Trophoblast cell (in vitro differentiated cells and primary cell): ENCODE data around the gene GDI1.

ENCODE experiments used
- DNase-seq, 2 donors: peaks; one replicate each; pipeline ENCODE4 v3.0.0-alpha.2; 2016
- H2AFZ ChIP-seq: 2 replicates; pipeline ENCODE4 v1.6.1; 2013; ENCODE audit warnings: low read length, moderate library complexity, mild to moderate bottlenecking; ENCODE audit not compliant: insufficient read depth, poor library complexity
- H2AK5ac ChIP-seq: 2 replicates; pipeline ENCODE4 v1.6.1; 2013; ENCODE audit warnings: mild to moderate bottlenecking, low read length
- H2BK120ac ChIP-seq: 2 replicates; pipeline ENCODE4 v1.6.1; 2013; ENCODE audit warnings: low read length, mild to moderate bottlenecking, moderate library complexity; ENCODE audit not compliant: insufficient read depth, poor library complexity
- H2BK12ac ChIP-seq: 2 replicates; pipeline ENCODE4 v1.6.1; 2013; ENCODE audit warnings: mild to moderate bottlenecking, low read length, moderate library complexity
- H2BK5ac ChIP-seq: 2 replicates; pipeline ENCODE4 v1.6.1; 2013; ENCODE audit warnings: low read length, low read depth, moderate library complexity, mild to moderate bottlenecking; ENCODE audit not compliant: poor library complexity
- H3K14ac ChIP-seq: 2 replicates; pipeline ENCODE4 v1.6.1; 2013; ENCODE audit warnings: mild to moderate bottlenecking, low read length
- H3K18ac ChIP-seq: 2 replicates; pipeline ENCODE4 v1.6.1; 2013; ENCODE audit warnings: mild to moderate bottlenecking, low read length
- H3K23ac ChIP-seq: 2 replicates; pipeline ENCODE4 v1.6.1; 2013; ENCODE audit warnings: low read length
- H3K27ac ChIP-seq: 2 replicates; pipeline ENCODE4 v1.5.1; 2013; ENCODE audit warnings: low read depth, mild to moderate bottlenecking, inconsistent platforms, low read length, moderate library complexity
- H3K27me3 ChIP-seq: 2 replicates; pipeline ENCODE4 v1.6.1; 2013; ENCODE audit warnings: inconsistent platforms, mild to moderate bottlenecking, low read length, moderate library complexity; ENCODE audit not compliant: insufficient read depth
- H3K36me3 ChIP-seq, 2 experiments: 1 replicate in 1 of 2; 2 replicates in 1 of 2; pipeline ENCODE4 v1.6.1; 2013; ENCODE audit warnings: low read length in 2 of 2, mild to moderate bottlenecking in 2 of 2, moderate library complexity in 1 of 2; ENCODE audit not compliant: insufficient read depth in 2 of 2, control insufficient read depth in 1 of 2
- H3K4ac ChIP-seq: 2 replicates; pipeline ENCODE4 v1.6.1; 2013; ENCODE audit warnings: low read depth, mild to moderate bottlenecking, low read length, moderate library complexity
- H3K4me1 ChIP-seq, 2 experiments: 1 replicate in 1 of 2; 2 replicates in 1 of 2; pipeline ENCODE4 v1.6.1; 2013; ENCODE audit warnings: low read length in 2 of 2, mild to moderate bottlenecking in 2 of 2, moderate library complexity in 1 of 2; ENCODE audit not compliant: insufficient read depth in 2 of 2, control insufficient read depth in 1 of 2
- H3K4me2 ChIP-seq: 2 replicates; pipeline ENCODE4 v1.6.1; 2013; ENCODE audit warnings: inconsistent platforms, mild to moderate bottlenecking, low read length, moderate library complexity
- H3K4me3 ChIP-seq: 2 replicates; pipeline ENCODE4 v1.5.1; 2013; ENCODE audit warnings: mild to moderate bottlenecking, low read depth, low read length, inconsistent platforms
- H3K79me1 ChIP-seq: one replicate; pipeline ENCODE4 v1.6.1; 2013; ENCODE audit warnings: low read length
- H3K79me2 ChIP-seq: 2 replicates; pipeline ENCODE4 v1.6.1; 2013; ENCODE audit warnings: low read length, mild to moderate bottlenecking; ENCODE audit not compliant: control insufficient read depth, insufficient read depth, poor library complexity
- H3K9ac ChIP-seq: 2 replicates; pipeline ENCODE4 v1.6.1; 2013; ENCODE audit warnings: mild to moderate bottlenecking, low read length
- H3K9me3 ChIP-seq: 2 replicates; pipeline ENCODE4 v1.6.1; 2013; ENCODE audit warnings: low read depth, mild to moderate bottlenecking, control low read depth, inconsistent platforms, low read length; ENCODE audit not compliant: insufficient read depth
- H4K12ac ChIP-seq: 2 replicates; pipeline ENCODE4 v1.6.1; 2013; ENCODE audit warnings: low read depth, mild to moderate bottlenecking, low read length, moderate library complexity
- H4K8ac ChIP-seq: 2 replicates; pipeline ENCODE4 v1.6.1; 2013; ENCODE audit warnings: low read depth, mild to moderate bottlenecking, low read length, moderate library complexity
- H4K91ac ChIP-seq: one replicate; pipeline ENCODE4 v1.6.1; 2013; ENCODE audit warnings: low read depth, mild to moderate bottlenecking, low read length, moderate library complexity
- WGBS: extraction: QIAGEN DNeasy Blood & Tissue Kit; methylation state at CpG from one replicate; pipeline ENCODE4 v1.1.7; 2013; ENCODE audit warnings: missing lambda C conversion rate; ENCODE audit not compliant: insufficient read length, insufficient coverage; ENCODE audit errors: extremely low coverage; 5-methylcytosine and 5-hydroxymethylcytosine counted together

Gene GDI1

GRCh38 chrX:154462396-154462795 lies 25.4 kb downstream of the GDI1 start:
- no CpG with 5 or more reads among the region's 8 CpGs for WGBS
- Histone ChIP-seq H4K8ac (no peak overlapping the region), H3K36me3 (peaks cover 69% of the 10 kb centered on the region in 2 experiments), H3K9ac (no peak overlapping the region), H3K23ac (no peak overlapping the region), H3K4me3 (no peak overlapping the region), H2BK12ac (no peak overlapping the region), H3K14ac (no peak overlapping the region), H3K18ac (no peak overlapping the region), H2BK5ac (no peak overlapping the region), H3K27ac (no peak overlapping the region), H3K79me1 (peaks cover 8% of the 10 kb centered on the region), H3K4me1 (peaks cover 0 to 10% of the 10 kb centered on the region in 2 experiments), H4K91ac (no peak overlapping the region), H3K4me2 (no peak overlapping the region), H3K27me3 (no peaks in the 10 kb centered on the region), H2AK5ac (no peak overlapping the region), H3K79me2 (peaks cover 10% of the 10 kb centered on the region), H3K4ac (no peak overlapping the region), H3K9me3 (no peaks in the 10 kb centered on the region), H2AFZ (no peak overlapping the region), H4K12ac (no peak overlapping the region), H2BK120ac (no peak overlapping the region)
- DNase-seq = no peak

GRCh38 chrX:154463611-154464220 lies 26.8 kb downstream of the GDI1 start:
- Histone ChIP-seq H3K27me3 (no peaks in the 10 kb centered on the region), H2AK5ac (no peak overlapping the region), H4K91ac (no peak overlapping the region), H3K4me2 (no peak overlapping the region), H3K9me3 (no peaks in the 10 kb centered on the region), H3K79me1 (peaks cover under 1% of the 10 kb centered on the region), H3K4ac (no peak overlapping the region), H3K23ac (no peak overlapping the region), H2BK120ac (no peak overlapping the region), H2AFZ (no peak overlapping the region), H4K8ac (no peak overlapping the region), H3K9ac (no peak overlapping the region), H4K12ac (no peak overlapping the region), H2BK5ac (no peak overlapping the region), H3K4me3 (no peak overlapping the region), H2BK12ac (no peak overlapping the region), H3K4me1 (peaks cover 0 to 10% of the 10 kb centered on the region in 2 experiments), H3K36me3 (peaks cover 82% of the 10 kb centered on the region in 2 experiments), H3K79me2 (peaks cover 6% of the 10 kb centered on the region), H3K18ac (no peak overlapping the region), H3K27ac (no peak overlapping the region), H3K14ac (no peak overlapping the region)
- no CpG with 5 or more reads among the region's 36 CpGs for WGBS
- DNase-seq = no peak

DNA sequence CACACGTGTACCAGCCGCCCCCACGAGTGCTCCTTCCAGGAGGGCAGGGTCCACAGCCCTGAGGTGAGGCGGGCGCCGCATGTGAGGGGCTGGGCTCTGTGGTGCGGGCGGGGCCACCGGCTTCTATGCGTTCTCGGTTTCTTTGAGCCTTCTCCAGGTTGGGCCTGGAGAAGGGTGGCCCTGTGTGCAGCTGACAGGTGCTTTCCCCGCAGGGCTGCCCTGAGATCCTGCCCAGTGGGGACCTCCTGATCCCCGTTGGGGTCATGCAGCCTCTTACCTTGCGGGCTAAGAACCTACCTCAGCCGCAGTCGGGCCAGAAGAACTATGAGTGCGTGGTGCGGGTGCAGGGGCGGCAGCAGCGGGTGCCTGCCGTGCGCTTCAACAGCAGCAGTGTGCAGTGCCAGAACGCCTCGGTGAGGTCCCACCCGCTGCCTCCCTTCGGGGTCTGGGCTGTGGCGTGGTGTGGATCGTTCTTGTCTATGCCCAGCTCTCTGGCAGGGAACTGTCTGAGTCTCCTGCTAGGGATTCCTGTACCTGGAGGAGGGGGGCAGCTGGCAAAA lies 27.9 kb downstream of the GDI1 start:
- no peak overlapping the region for H3K18ac ChIP-seq
- no peak overlapping the region for H3K4me3 ChIP-seq
- no peak overlapping the region for H3K27ac ChIP-seq
- no CpG with 5 or more reads among the region's 28 CpGs for WGBS
- H3K27me3 ChIP-seq = no peaks in the 10 kb centered on the region
- no peak overlapping the region for H3K14ac ChIP-seq
- peaks cover 94% of the 10 kb centered on the region in 2 experiments for H3K36me3 ChIP-seq
- H2BK5ac ChIP-seq = no peak overlapping the region
- H4K8ac ChIP-seq = no peak overlapping the region
- no peak overlapping the region for H3K4ac ChIP-seq
- H2BK120ac ChIP-seq = no peak overlapping the region
- no peak overlapping the region for H2BK12ac ChIP-seq
- H4K12ac ChIP-seq = no peak overlapping the region
- no peaks in the 10 kb centered on the region for H3K79me2 ChIP-seq
- peaks cover 0 to 2% of the 10 kb centered on the region in 2 experiments for H3K4me1 ChIP-seq
- H3K9me3 ChIP-seq = no peaks in the 10 kb centered on the region
- no peak overlapping the region for H3K9ac ChIP-seq
- H3K79me1 ChIP-seq = no peaks in the 10 kb centered on the region
- no peak for DNase-seq
- no peak overlapping the region for H3K23ac ChIP-seq
- no peak overlapping the region for H4K91ac ChIP-seq
- H2AK5ac ChIP-seq = no peak overlapping the region
- no peak overlapping the region for H3K4me2 ChIP-seq
- no peak overlapping the region for H2AFZ ChIP-seq

DNA sequence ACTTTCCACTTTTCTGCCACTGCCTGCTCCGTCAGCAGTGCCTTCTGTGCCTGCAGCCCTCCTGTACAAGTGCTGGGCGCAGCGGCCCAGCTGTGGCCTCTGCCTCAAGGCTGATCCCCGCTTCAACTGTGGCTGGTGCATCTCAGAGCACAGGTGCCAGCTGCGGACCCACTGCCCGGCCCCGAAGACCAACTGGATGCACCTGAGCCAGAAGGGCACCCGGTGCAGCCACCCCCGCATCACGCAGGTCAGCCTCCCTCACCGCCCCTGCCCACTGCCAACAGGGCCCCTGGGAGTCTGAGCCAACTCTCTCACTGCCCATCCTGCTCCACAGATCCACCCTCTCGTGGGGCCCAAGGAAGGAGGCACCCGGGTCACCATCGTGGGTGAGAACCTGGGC lies 28.6 kb downstream of the GDI1 start:
- H3K4ac ChIP-seq = no peak overlapping the region
- no peak overlapping the region for H3K14ac ChIP-seq
- H4K12ac ChIP-seq = no peak overlapping the region
- H3K36me3 ChIP-seq = peaks cover 98% of the 10 kb centered on the region in 2 experiments
- no peaks in the 10 kb centered on the region for H3K9me3 ChIP-seq
- H3K9ac ChIP-seq = no peak overlapping the region
- no peak overlapping the region for H3K23ac ChIP-seq
- no peaks in the 10 kb centered on the region for H3K4me1 ChIP-seq
- no peak overlapping the region for H3K4me3 ChIP-seq
- H2BK5ac ChIP-seq = no peak overlapping the region
- no peak overlapping the region for H3K18ac ChIP-seq
- H3K79me2 ChIP-seq = no peaks in the 10 kb centered on the region
- H2BK12ac ChIP-seq = no peak overlapping the region
- DNase-seq = no peak
- no peak overlapping the region for H4K8ac ChIP-seq
- H3K79me1 ChIP-seq = no peaks in the 10 kb centered on the region
- no peaks in the 10 kb centered on the region for H3K27me3 ChIP-seq
- H2AFZ ChIP-seq = no peak overlapping the region
- no peak overlapping the region for H3K27ac ChIP-seq
- no peak overlapping the region for H2AK5ac ChIP-seq
- WGBS = no CpG with 5 or more reads among the region's 14 CpGs
- H3K4me2 ChIP-seq = no peak overlapping the region
- no peak overlapping the region for H4K91ac ChIP-seq
- no peak overlapping the region for H2BK120ac ChIP-seq
